ENCODE results near the gene KAZN. TPM values are rescaled to one million over a fixed set of nuclear protein-coding genes. Genes with fewer than 3 reads are reported as not detected.

KAZN gene
- total and polyA plus RNA-seq, 4 donors = 7.6 to 18.8 (median 11.2) TPM

- H3K9me3 ChIP-seq (ENCODE audit: control insufficient read depth in 4 of 4, insufficient read depth in 3 of 4, low read length in 3 of 4) = no peaks in the 10 kb centered on the region
- ATAC-seq (ENCODE audit: insufficient read depth, low FRiP score) = no peak
- H3K4me3 ChIP-seq = no peak overlapping the region
- H3K27ac ChIP-seq (ENCODE audit: low read depth in 1 of 2, low read length in 1 of 2) = no peak overlapping the region
- no peak overlapping the region for H3K9ac ChIP-seq (ENCODE audit: insufficient read depth in 1 of 2, low read length in 2 of 2)
- 85 to 93% methylated on average over 12 of the region's 12 CpGs for WGBS, 2 donors
- no peaks in the 10 kb centered on the region for H3K36me3 ChIP-seq (ENCODE audit: control insufficient read depth in 4 of 4, insufficient read depth in 4 of 4, low read length in 4 of 4)
- DNase-seq = no peak
- H3K4me1 ChIP-seq (ENCODE audit: control insufficient read depth in 5 of 5, insufficient read depth in 5 of 5, low read length in 5 of 5) = peaks cover 0 to 22% (median 5%) of the 10 kb centered on the region in 5 donors
- no peak for TF ChIP-seq CTCF (IDR thresholded peaks at IDR 0.05; ENCODE audit: control extremely low read depth, extremely low read depth)
- no peaks in the 10 kb centered on the region for H3K27me3 ChIP-seq (ENCODE audit: control insufficient read depth in 3 of 3, insufficient read depth in 3 of 3, low read length in 2 of 3)
Measured at GRCh38 chr1:14912839-14913481, 314.5 kb downstream of the KAZN start.

- no peak overlapping the region for H3K4me3 ChIP-seq
- H3K27ac ChIP-seq (ENCODE audit: low read depth in 1 of 2, low read length in 1 of 2) = no peak overlapping the region
- no peaks in the 10 kb centered on the region for H3K36me3 ChIP-seq (ENCODE audit: control insufficient read depth in 4 of 4, insufficient read depth in 4 of 4, low read length in 4 of 4)
- H3K9ac ChIP-seq (ENCODE audit: insufficient read depth in 1 of 2, low read length in 2 of 2) = no peak overlapping the region
- DNase-seq = no peak
- H3K27me3 ChIP-seq (ENCODE audit: control insufficient read depth in 3 of 3, insufficient read depth in 3 of 3, low read length in 2 of 3) = no peaks in the 10 kb centered on the region
- peaks cover 0 to 22% (median 5%) of the 10 kb centered on the region in 5 donors for H3K4me1 ChIP-seq (ENCODE audit: control insufficient read depth in 5 of 5, insufficient read depth in 5 of 5, low read length in 5 of 5)
- no peak for ATAC-seq (ENCODE audit: insufficient read depth, low FRiP score)
- TF ChIP-seq CTCF (IDR thresholded peaks at IDR 0.05; ENCODE audit: control extremely low read depth, extremely low read depth) = no peak
- H3K9me3 ChIP-seq (ENCODE audit: control insufficient read depth in 4 of 4, insufficient read depth in 3 of 4, low read length in 3 of 4) = no peaks in the 10 kb centered on the region
- 72 to 80% methylated on average over 12 to 14 of the region's 14 CpGs for WGBS, 2 donors
Measured at GRCh38 chr1:14913482-14914177, 315.1 kb downstream of the KAZN start.

GRCh38 chr1:14914351-14914988 is 316.0 kb downstream of the KAZN start:
- no peaks in the 10 kb centered on the region for H3K27me3 ChIP-seq (ENCODE audit: control insufficient read depth in 3 of 3, insufficient read depth in 3 of 3, low read length in 2 of 3)
- no peak overlapping the region for H3K27ac ChIP-seq (ENCODE audit: low read depth in 1 of 2, low read length in 1 of 2)
- 82 to 84% methylated on average over 11 of the region's 11 CpGs for WGBS, 2 donors

More at GRCh38 chr1:14914351-14914988, 316.0 kb downstream of the KAZN start:
- TF ChIP-seq CTCF (IDR thresholded peaks at IDR 0.05; ENCODE audit: control extremely low read depth, extremely low read depth) = no peak
- Histone ChIP-seq H3K9me3 (ENCODE audit: control insufficient read depth in 4 of 4, insufficient read depth in 3 of 4, low read length in 3 of 4) (no peaks in the 10 kb centered on the region), H3K4me1 (ENCODE audit: control insufficient read depth in 5 of 5, insufficient read depth in 5 of 5, low read length in 5 of 5) (peaks cover 0 to 22% (median 5%) of the 10 kb centered on the region in 5 donors), H3K4me3 (no peak overlapping the region), H3K9ac (ENCODE audit: insufficient read depth in 1 of 2, low read length in 2 of 2) (no peak overlapping the region), H3K36me3 (ENCODE audit: control insufficient read depth in 4 of 4, insufficient read depth in 4 of 4, low read length in 4 of 4) (no peaks in the 10 kb centered on the region)
- no peak for DNase-seq
- no peak for ATAC-seq (ENCODE audit: insufficient read depth, low FRiP score)

Data from lung (tissue), 12 donors.